ENCODE data around the gene TFDP1. TPM values are rescaled to one million over a fixed set of nuclear protein-coding genes. Genes with fewer than 3 reads are reported as not detected.

Gene TFDP1
- total RNA-seq, 1 donor from 2014 or later = 15.8 TPM

DNA sequence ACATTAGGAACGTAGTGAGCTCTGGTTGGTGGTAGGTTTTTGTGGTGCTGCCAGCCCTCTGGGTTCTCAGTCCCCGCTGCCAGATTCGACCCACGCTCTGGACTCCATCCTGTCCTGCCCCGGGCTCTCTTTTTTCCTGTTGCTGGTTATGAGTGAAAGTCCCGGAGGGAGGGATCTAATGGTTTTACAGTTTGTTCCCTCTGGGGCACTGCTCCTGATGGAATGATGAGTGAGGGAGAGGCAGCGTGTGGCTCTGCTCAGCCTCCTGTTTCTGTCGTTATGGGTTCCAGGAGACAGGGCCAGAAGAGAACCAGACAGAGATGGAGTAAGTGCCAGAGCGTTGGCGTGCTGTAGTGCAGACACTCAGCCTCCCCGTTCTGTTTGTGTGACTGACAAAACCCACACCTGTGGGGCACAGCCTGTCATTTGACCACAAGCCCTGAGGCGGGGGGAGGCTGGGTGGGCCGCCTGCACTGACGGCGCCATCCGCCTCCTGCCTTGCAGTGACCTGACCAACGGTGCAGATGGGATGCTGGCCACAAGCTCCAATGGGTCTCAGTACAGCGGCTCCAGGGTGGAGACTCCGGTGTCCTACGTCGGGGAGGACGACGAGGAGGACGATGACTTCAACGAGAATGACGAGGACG lies 55.2 kb downstream of the TFDP1 start:
- H3K27me3 ChIP-seq = no peaks in the 10 kb centered on the region
- H3K4me3 ChIP-seq = no peak overlapping the region
- H3K27ac ChIP-seq = no peak overlapping the region
- H3K4me1 ChIP-seq = no peaks in the 10 kb centered on the region
- no peaks in the 10 kb centered on the region for H3K9me3 ChIP-seq
- peaks cover 30 to 35% of the 10 kb centered on the region in 2 donors for H3K36me3 ChIP-seq
- peak in 1 of 2 donors; percentile 24 for DNase-seq (ENCODE audit: low spot score in 2 of 2)
- intact Hi-C loops (cut with DNase I) = no loop called here
- TF ChIP-seq, protein P1, sequence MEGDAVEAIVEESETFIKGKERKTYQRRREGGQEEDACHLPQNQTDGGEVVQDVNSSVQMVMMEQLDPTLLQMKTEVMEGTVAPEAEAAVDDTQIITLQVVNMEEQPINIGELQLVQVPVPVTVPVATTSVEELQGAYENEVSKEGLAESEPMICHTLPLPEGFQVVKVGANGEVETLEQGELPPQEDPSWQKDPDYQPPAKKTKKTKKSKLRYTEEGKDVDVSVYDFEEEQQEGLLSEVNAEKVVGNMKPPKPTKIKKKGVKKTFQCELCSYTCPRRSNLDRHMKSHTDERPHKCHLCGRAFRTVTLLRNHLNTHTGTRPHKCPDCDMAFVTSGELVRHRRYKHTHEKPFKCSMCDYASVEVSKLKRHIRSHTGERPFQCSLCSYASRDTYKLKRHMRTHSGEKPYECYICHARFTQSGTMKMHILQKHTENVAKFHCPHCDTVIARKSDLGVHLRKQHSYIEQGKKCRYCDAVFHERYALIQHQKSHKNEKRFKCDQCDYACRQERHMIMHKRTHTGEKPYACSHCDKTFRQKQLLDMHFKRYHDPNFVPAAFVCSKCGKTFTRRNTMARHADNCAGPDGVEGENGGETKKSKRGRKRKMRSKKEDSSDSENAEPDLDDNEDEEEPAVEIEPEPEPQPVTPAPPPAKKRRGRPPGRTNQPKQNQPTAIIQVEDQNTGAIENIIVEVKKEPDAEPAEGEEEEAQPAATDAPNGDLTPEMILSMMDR (IDR thresholded peaks at IDR 0.05) = no peak

DNA sequence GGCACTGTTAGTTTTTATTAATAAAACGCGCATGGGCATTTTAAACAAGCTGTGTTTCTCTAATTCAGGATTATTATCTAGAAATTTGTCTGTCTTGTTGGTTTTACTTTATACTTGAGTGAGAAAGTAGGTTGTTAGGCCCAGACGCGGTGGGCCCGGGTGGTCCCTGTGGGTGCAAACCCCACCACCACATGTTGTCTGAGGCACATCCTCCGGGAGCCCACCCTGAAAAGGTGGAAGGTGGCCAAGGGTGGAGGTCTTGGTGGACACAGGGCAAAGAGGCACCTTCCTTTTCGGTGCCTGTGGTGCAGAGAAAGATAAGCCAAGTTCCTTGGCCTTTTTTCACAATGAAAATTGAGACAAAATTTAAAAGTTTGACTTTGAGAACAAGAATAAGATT lies 56.9 kb downstream of the TFDP1 start:
- Histone ChIP-seq H3K4me1 (no peaks in the 10 kb centered on the region), H3K4me3 (no peak overlapping the region), H3K9me3 (no peaks in the 10 kb centered on the region), H3K27ac (no peak overlapping the region), H3K36me3 (peaks cover 21 to 23% of the 10 kb centered on the region in 2 donors), H3K27me3 (no peaks in the 10 kb centered on the region)
- intact Hi-C loops (cut with DNase I) = no loop called here
- DNase-seq (ENCODE audit: low spot score in 2 of 2) = peak in 1 of 2 donors; percentile 22
- TF ChIP-seq, protein P1 (IDR thresholded peaks at IDR 0.05) = no peak

- no peak overlapping the region for H3K4me3 ChIP-seq
- H3K36me3 ChIP-seq = peaks cover 15 to 17% of the 10 kb centered on the region in 2 donors
- TF ChIP-seq, protein P1 (IDR thresholded peaks at IDR 0.05) = no peak
- no peak for DNase-seq (ENCODE audit: low spot score in 2 of 2)
- intact Hi-C loops (cut with DNase I) = no loop called here
- no peaks in the 10 kb centered on the region for H3K9me3 ChIP-seq
- H3K4me1 ChIP-seq = peaks cover 0 to 3% of the 10 kb centered on the region in 2 donors
- H3K27me3 ChIP-seq = no peaks in the 10 kb centered on the region
- no peak overlapping the region for H3K27ac ChIP-seq
Observed at GRCh38 chr13:113642563-113642962, 58.0 kb downstream of the TFDP1 start.

- H3K4me1 ChIP-seq = peaks cover 4 to 7% of the 10 kb centered on the region in 2 donors
- H3K27me3 ChIP-seq = no peaks in the 10 kb centered on the region
- H3K36me3 ChIP-seq = peaks cover 8 to 12% of the 10 kb centered on the region in 2 donors
- intact Hi-C loops (cut with DNase I) = no loop called here
- H3K9me3 ChIP-seq = no peaks in the 10 kb centered on the region
- no peak overlapping the region for H3K4me3 ChIP-seq
- TF ChIP-seq, protein P1 (IDR thresholded peaks at IDR 0.05) = no peak
- H3K27ac ChIP-seq = no peak overlapping the region
- DNase-seq (ENCODE audit: low spot score in 2 of 2) = no peak
Observed at GRCh38 chr13:113643593-113643992, 59.0 kb downstream of the TFDP1 start.

- Histone ChIP-seq H3K36me3 (peaks cover 0 to 7% of the 10 kb centered on the region in 2 donors), H3K9me3 (no peaks in the 10 kb centered on the region), H3K27me3 (no peaks in the 10 kb centered on the region), H3K4me1 (peaks cover 4 to 7% of the 10 kb centered on the region in 2 donors), H3K4me3 (no peak overlapping the region), H3K27ac (no peak overlapping the region)
- TF ChIP-seq, protein P1 (IDR thresholded peaks at IDR 0.05) = no peak
- DNase-seq (ENCODE audit: low spot score in 2 of 2) = no peak
- intact Hi-C loops (cut with DNase I) = no loop called here
Observed at GRCh38 chr13:113644800-113645199, 60.2 kb downstream of the TFDP1 start.
